Body of pancreas (tissue), 4 donors: ENCODE results near the gene SLC9A8. TPM values are rescaled to one million over a fixed set of nuclear protein-coding genes. Genes with fewer than 3 reads are reported as not detected.
"Not testable (repeated sequence)": the region's sequence is repeated elsewhere in the genome, so short reads cannot be mapped to it uniquely, and the experiment has no call there.

Experiments used
- ATAC-seq: fragments of 150-250 bp; one replicate; pipeline ENCODE4 v1.9.1; 2016
- DNase-seq, 4 donors: peaks; one replicate each; pipeline ENCODE4 v3.0.0-alpha.2; 2019
- H3K27ac ChIP-seq, 4 donors: fragments of 200-600 bp; sonication (generic); 1 replicate in 3 of 4; 2 replicates in 1 of 4; pipeline versions ENCODE4 v1.5.1 to v1.6.1; 2016 to 2019; ENCODE audit warnings: mild to moderate bottlenecking in 1 of 4, mixed read lengths in 1 of 4, moderate library complexity in 1 of 4
- H3K27me3 ChIP-seq, 2 donors: fragments of 200-600 bp; sonication (generic); one replicate each; pipeline ENCODE4 v1.6.0; 2016; ENCODE audit warnings: mild to moderate bottlenecking in 1 of 2
- H3K36me3 ChIP-seq, 2 donors: fragments of 200-600 bp; sonication (generic); replicated peaks in 1 of 2; 2 replicates each; pipeline ENCODE4 v1.5.1; 2016; ENCODE audit warnings: low read depth in 2 of 2; ENCODE audit not compliant: insufficient read depth in 1 of 2
- H3K4me1 ChIP-seq: fragments of 200-600 bp; sonication (generic); one replicate; pipeline ENCODE4 v1.6.0; 2016
- H3K4me3 ChIP-seq, 2 donors: fragments of 200-600 bp; sonication (generic); 1 replicate in 1 of 2; 2 replicates in 1 of 2; pipeline ENCODE4 v1.5.1; 2016 to 2019
- H3K9me3 ChIP-seq, 3 donors: fragments of 200-600 bp; sonication (generic); 1 replicate in 2 of 3; 2 replicates in 1 of 3; pipeline ENCODE4 v1.5.1; 2016
- CTCF ChIP-seq, 7 experiments: fragments of 450-650 bp in 4 of 7; fragments of 200-600 bp in 3 of 7; sonication (generic) in 3 of 7; IDR thresholded peaks; one replicate each; pipeline ENCODE4 v1.5.1; 2016 to 2019; ENCODE audit warnings: antibody characterized with exemption in 7 of 7
- POLR2A ChIP-seq, 3 donors: fragments of 450-650 bp; IDR thresholded peaks; one replicate each; pipeline ENCODE4 v1.6.1; 2016; ENCODE audit warnings: antibody characterized with exemption in 3 of 3, mild to moderate bottlenecking in 2 of 3
- WGBS, 2 donors: methylation state at CpG; one replicate each; pipeline ENCODE4 v1.1.5; 2017; 5-methylcytosine and 5-hydroxymethylcytosine counted together
- intact Hi-C: fragments of 100-400 bp; cut with DNase I; formaldehyde crosslinking; loops from one replicate; pipeline ENCODE4 v1.15.1; 2023
- total RNA-seq, 2 donors: library from RNA; depleted of rRNA; stranded (reverse); fragments of >200 nt; gene quantifications; one replicate each; pipeline ENCODE4 v1.1.0, GENCODE V29; 2016

SLC9A8 gene
- total RNA-seq, 2 donors from 2014 or later = 5.9 to 11.2 TPM

- ATAC-seq = no peak
- Histone ChIP-seq H3K4me1 (peaks cover 24% of the 10 kb centered on the region), H3K4me3 (no peak overlapping the region), H3K36me3 (no peaks in the 10 kb centered on the region), H3K27ac (peak overlapping the region in 1 of 4 donors; percentile 75), H3K9me3 (no peaks in the 10 kb centered on the region), H3K27me3 (no peaks in the 10 kb centered on the region)
- intact Hi-C loops = no loop called here
- WGBS, 2 donors = 84% methylated on average over 3 to 4 of the region's 4 CpGs
- no peak for TF ChIP-seq CTCF (IDR thresholded peaks at IDR 0.05)
- TF ChIP-seq POLR2A (IDR thresholded peaks at IDR 0.05) = no peak
- no peak for DNase-seq
Measured at GRCh38 chr20:49766979-49767521, 45.6 kb upstream of the SLC9A8 start.

GRCh38 chr20:49768204-49769047, 44.2 kb upstream of the SLC9A8 start:
- H3K27ac ChIP-seq = peak overlapping the region; percentile 25 to 75 (median 68)
- H3K9me3 ChIP-seq = no peaks in the 10 kb centered on the region
- WGBS, 2 donors = 26 to 29% methylated on average over 8 of the region's 8 CpGs
- no peak overlapping the region for H3K4me3 ChIP-seq
- no peaks in the 10 kb centered on the region for H3K36me3 ChIP-seq
- peaks cover 30% of the 10 kb centered on the region for H3K4me1 ChIP-seq
- ATAC-seq (peak; percentile 79), DNase-seq (peak; percentile 34 to 84 (median 68))
- H3K27me3 ChIP-seq = no peaks in the 10 kb centered on the region
- intact Hi-C loops = no loop called here
- TF ChIP-seq POLR2A (IDR thresholded peaks at IDR 0.05) (no peak), CTCF (IDR thresholded peaks at IDR 0.05) (peak in 1 of 7 experiments; percentile 8)

GRCh38 chr20:49769048-49769581, 43.5 kb upstream of the SLC9A8 start:
- Histone ChIP-seq H3K27me3 (no peaks in the 10 kb centered on the region), H3K4me1 (peaks cover 30% of the 10 kb centered on the region), H3K4me3 (no peak overlapping the region), H3K36me3 (no peaks in the 10 kb centered on the region), H3K9me3 (no peaks in the 10 kb centered on the region), H3K27ac (peak overlapping the region; percentile 25 to 75 (median 68))
- TF ChIP-seq POLR2A (IDR thresholded peaks at IDR 0.05) = no peak
- ATAC-seq = no peak
- WGBS, 2 donors = 88 to 93% methylated on average over 5 of the region's 5 CpGs
- intact Hi-C loops = no loop called here
- DNase-seq = no peak

GRCh38 chr20:49770634-49771033, 42.0 kb upstream of the SLC9A8 start:
- no peak overlapping the region for H3K4me3 ChIP-seq
- no peaks in the 10 kb centered on the region for H3K36me3 ChIP-seq
- no peak overlapping the region for H3K27ac ChIP-seq
- peaks cover 33% of the 10 kb centered on the region for H3K4me1 ChIP-seq
- intact Hi-C loops = no loop called here
- WGBS, 2 donors = 86 to 88% methylated on average over 1 of the region's 1 CpG
- no peaks in the 10 kb centered on the region for H3K9me3 ChIP-seq
- ATAC-seq (no peak), DNase-seq (no peak)
- TF ChIP-seq POLR2A (IDR thresholded peaks at IDR 0.05) (no peak), CTCF (IDR thresholded peaks at IDR 0.05) (no peak)
- no peaks in the 10 kb centered on the region for H3K27me3 ChIP-seq

GRCh38 chr20:49774213-49774612, 38.4 kb upstream of the SLC9A8 start:
- peak overlapping the region in 2 of 4 donors; percentile 22 to 56 for H3K27ac ChIP-seq

More at GRCh38 chr20:49774213-49774612, 38.4 kb upstream of the SLC9A8 start:
- H3K36me3 ChIP-seq, H3K4me3 ChIP-seq, intact Hi-C loops, H3K27me3 ChIP-seq, DNase-seq, ATAC-seq, H3K9me3 ChIP-seq: not testable (repeated sequence)
- peaks cover 24% of the 10 kb centered on the region for H3K4me1 ChIP-seq
- 93 to 96% methylated on average over 8 of the region's 8 CpGs for WGBS, 2 donors
